HepG2 (cell line): Measurements from ENCODE around the gene LRP5. TPM values are rescaled to one million over a fixed set of nuclear protein-coding genes. Genes with fewer than 3 reads are reported as not detected.

ENCODE experiments used
- GLI4 ChIP-seq: sonication (generic); formaldehyde crosslinking; IDR thresholded peaks from 2 replicates; pipeline ENCODE4 v1.5.1; 2020; ENCODE audit warnings: missing genetic modification reagents, mild to moderate bottlenecking, moderate library complexity, borderline replicate concordance
- HIC2 ChIP-seq: sonication (generic); formaldehyde crosslinking; IDR thresholded peaks from 2 replicates; pipeline ENCODE4 v1.9.0; 2022; ENCODE audit warnings: low read depth, missing genetic modification reagents
- KDM6A ChIP-seq: IDR thresholded peaks from 2 replicates; pipeline ENCODE4 v1.6.1; 2016; ENCODE audit warnings: low read depth
- MBD4 ChIP-seq: IDR thresholded peaks from 2 replicates; pipeline ENCODE4 v1.6.1; 2012; ENCODE audit warnings: low read length, inconsistent platforms, borderline replicate concordance
- MTF2 ChIP-seq: sonication (generic); formaldehyde crosslinking; IDR thresholded peaks from 2 replicates; pipeline ENCODE4 v1.5.0; 2020; ENCODE audit warnings: missing genetic modification reagents, borderline replicate concordance
- ZNF281 ChIP-seq: sonication (generic); formaldehyde crosslinking; IDR thresholded peaks from 2 replicates; pipeline ENCODE4 v1.4.0; 2020; ENCODE audit warnings: missing genetic modification reagents, borderline replicate concordance
- ZNF687 ChIP-seq: sonication (generic); formaldehyde crosslinking; IDR thresholded peaks from 2 replicates; pipeline ENCODE4 v1.5.1; 2020; ENCODE audit warnings: mild to moderate bottlenecking, missing genetic modification reagents, moderate library complexity
- ZNF75D ChIP-seq: sonication (generic); formaldehyde crosslinking; IDR thresholded peaks from 2 replicates; pipeline ENCODE4 v1.8.1; 2023; ENCODE audit warnings: missing genetic modification reagents, mild to moderate bottlenecking, borderline replicate concordance
- ZNF788 ChIP-seq: sonication (generic); formaldehyde crosslinking; IDR thresholded peaks from 2 replicates; pipeline ENCODE4 v1.5.0; 2020; ENCODE audit warnings: mild to moderate bottlenecking, missing genetic modification reagents, borderline replicate concordance
- polyA plus RNA-seq, 8 experiments: library from polyadenylated mRNA; depleted of rRNA in 3 of 8; stranded (reverse) in 7 of 8; unstranded in 1 of 8; fragments of >200 nt; fragmentation: Illumina TruSeq in 4 of 8; extraction: Trizol in 4 of 8; gene quantifications; 2 replicates each; pipeline versions ENCODE4 v1.2.1 to v1.2.3, GENCODE V29; 2011 to 2016; ENCODE audit warnings: low read depth in 4 of 8, missing spikeins in 1 of 8, mixed read lengths in 1 of 8; ENCODE audit not compliant: insufficient read depth in 1 of 8
- total RNA-seq, 5 experiments: library from RNA; depleted of rRNA; stranded (reverse); fragments of >200 nt; fragmentation: Illumina TruSeq; extraction: Trizol; gene quantifications; 2 replicates each; pipeline ENCODE4 v1.2.3, GENCODE V29; 2016; ENCODE audit warnings: low read depth in 1 of 5
- TF ChIP-seq, protein P1 (sequence below): sonication (generic); formaldehyde crosslinking; IDR thresholded peaks from 2 replicates; pipeline ENCODE4 v1.8.0; 2022; ENCODE audit warnings: mild to moderate bottlenecking, missing genetic modification reagents
- TF ChIP-seq, protein P2 (sequence below): sonication (generic); formaldehyde crosslinking; IDR thresholded peaks from 2 replicates; pipeline ENCODE4 v1.5.0; 2020; ENCODE audit warnings: missing genetic modification reagents
- TF ChIP-seq, protein P3 (sequence below): sonication (generic); formaldehyde crosslinking; IDR thresholded peaks from 2 replicates; pipeline ENCODE4 v1.8.0; 2022; ENCODE audit warnings: mild to moderate bottlenecking, missing genetic modification reagents, borderline replicate concordance
- TF ChIP-seq, protein P4 (sequence below): sonication (generic); formaldehyde crosslinking; IDR thresholded peaks from 2 replicates; pipeline ENCODE4 v1.9.0; 2021; ENCODE audit warnings: missing genetic modification reagents, mild to moderate bottlenecking, borderline replicate concordance

Gene LRP5
- total and polyA plus RNA-seq, 2 of the 13 experiments (the other 11 are each of a cell fraction or from before 2014, with no cell fraction given), result 40.4 to 64.0 TPM

- no peak for TF ChIP-seq ZNF75D (CRISPR knock-in tag)
- no peak for TF ChIP-seq MTF2
- TF ChIP-seq GLI4 (CRISPR knock-in tag), result no peak
- TF ChIP-seq, protein P1, sequence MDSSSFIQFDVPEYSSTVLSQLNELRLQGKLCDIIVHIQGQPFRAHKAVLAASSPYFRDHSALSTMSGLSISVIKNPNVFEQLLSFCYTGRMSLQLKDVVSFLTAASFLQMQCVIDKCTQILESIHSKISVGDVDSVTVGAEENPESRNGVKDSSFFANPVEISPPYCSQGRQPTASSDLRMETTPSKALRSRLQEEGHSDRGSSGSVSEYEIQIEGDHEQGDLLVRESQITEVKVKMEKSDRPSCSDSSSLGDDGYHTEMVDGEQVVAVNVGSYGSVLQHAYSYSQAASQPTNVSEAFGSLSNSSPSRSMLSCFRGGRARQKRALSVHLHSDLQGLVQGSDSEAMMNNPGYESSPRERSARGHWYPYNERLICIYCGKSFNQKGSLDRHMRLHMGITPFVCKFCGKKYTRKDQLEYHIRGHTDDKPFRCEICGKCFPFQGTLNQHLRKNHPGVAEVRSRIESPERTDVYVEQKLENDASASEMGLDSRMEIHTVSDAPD, result 0 out of 2 replicates have a peak, but pooled peaks have one; percentile 34
- TF ChIP-seq, protein P2, sequence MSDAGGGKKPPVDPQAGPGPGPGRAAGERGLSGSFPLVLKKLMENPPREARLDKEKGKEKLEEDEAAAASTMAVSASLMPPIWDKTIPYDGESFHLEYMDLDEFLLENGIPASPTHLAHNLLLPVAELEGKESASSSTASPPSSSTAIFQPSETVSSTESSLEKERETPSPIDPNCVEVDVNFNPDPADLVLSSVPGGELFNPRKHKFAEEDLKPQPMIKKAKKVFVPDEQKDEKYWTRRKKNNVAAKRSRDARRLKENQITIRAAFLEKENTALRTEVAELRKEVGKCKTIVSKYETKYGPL (CRISPR knock-in tag), result no peak
- TF ChIP-seq KDM6A (CRISPR knock-in tag), result peak; percentile 76
- TF ChIP-seq ZNF788 (CRISPR knock-in tag), result 0 out of 2 replicates have a peak, but pooled peaks have one; percentile 31
- TF ChIP-seq MBD4, result no peak
- TF ChIP-seq, protein P3, sequence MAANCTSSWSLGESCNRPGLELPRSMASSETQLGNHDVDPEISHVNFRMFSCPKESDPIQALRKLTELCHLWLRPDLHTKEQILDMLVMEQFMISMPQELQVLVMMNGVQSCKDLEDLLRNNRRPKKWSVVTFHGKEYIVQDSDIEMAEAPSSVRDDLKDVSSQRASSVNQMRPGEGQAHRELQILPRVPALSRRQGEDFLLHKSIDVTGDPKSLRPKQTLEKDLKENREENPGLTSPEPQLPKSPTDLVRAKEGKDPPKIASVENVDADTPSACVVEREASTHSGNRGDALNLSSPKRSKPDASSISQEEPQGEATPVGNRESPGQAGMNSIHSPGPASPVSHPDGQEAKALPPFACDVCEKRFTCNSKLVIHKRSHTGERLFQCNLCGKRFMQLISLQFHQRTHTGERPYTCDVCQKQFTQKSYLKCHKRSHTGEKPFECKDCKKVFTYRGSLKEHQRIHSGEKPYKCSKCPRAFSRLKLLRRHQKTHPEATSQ (CRISPR knock-in tag), result peak; percentile 49; the same call in 1 of the 2 replicates
- TF ChIP-seq, protein P4, sequence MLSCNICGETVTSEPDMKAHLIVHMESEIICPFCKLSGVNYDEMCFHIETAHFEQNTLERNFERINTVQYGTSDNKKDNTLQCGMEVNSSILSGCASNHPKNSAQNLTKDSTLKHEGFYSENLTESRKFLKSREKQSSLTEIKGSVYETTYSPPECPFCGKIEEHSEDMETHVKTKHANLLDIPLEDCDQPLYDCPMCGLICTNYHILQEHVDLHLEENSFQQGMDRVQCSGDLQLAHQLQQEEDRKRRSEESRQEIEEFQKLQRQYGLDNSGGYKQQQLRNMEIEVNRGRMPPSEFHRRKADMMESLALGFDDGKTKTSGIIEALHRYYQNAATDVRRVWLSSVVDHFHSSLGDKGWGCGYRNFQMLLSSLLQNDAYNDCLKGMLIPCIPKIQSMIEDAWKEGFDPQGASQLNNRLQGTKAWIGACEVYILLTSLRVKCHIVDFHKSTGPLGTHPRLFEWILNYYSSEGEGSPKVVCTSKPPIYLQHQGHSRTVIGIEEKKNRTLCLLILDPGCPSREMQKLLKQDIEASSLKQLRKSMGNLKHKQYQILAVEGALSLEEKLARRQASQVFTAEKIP (CRISPR knock-in tag), result no peak
- TF ChIP-seq HIC2 (CRISPR knock-in tag), result 0 out of 2 replicates have a peak, but pooled peaks have one; percentile 17
- TF ChIP-seq ZNF687 (CRISPR knock-in tag), result peak; percentile 60
- TF ChIP-seq ZNF281 (CRISPR knock-in tag), result peak; percentile 44; the same call in 1 of the 2 replicates
These were observed 2.7 kb upstream of the LRP5 start (continued) for GRCh38 chr11:68309621-68310185.
